ENCODE results near the gene NIPA2.
"Not testable (repeated sequence)": the region's sequence is repeated elsewhere in the genome, so short reads cannot be mapped to it uniquely, and the experiment has no call there.

NIPA2 gene

DNA sequence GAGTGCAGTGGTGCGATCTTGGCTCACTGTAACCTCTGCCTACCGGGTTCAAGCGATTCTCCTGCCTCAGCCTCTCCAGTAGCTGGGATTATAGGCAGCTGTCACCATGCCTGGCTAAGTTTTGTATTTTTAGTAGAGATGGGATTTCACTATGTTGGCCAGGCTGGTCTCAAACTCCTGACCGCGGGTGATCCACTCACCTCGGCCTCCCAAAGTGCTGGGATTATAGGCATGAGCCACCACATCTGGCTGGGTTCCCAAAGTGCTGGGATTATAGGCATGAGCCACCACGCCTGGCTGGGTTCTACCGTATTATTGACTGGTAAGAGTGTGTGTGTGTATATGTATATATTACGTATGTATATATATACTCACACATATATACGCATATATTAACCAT is 35.5 kb upstream of the NIPA2 start:
- H3K9me3 ChIP-seq (ENCODE audit: control extremely low read depth in 1 of 5, control insufficient read depth in 4 of 5, insufficient read depth in 2 of 5, low read depth in 1 of 5, low read length in 4 of 5); H3K27ac ChIP-seq (ENCODE audit: insufficient read depth in 1 of 2, low read depth in 1 of 2, low read length in 2 of 2, poor library complexity in 1 of 2, severe bottlenecking in 2 of 2); H3K36me3 ChIP-seq (ENCODE audit: control insufficient read depth in 4 of 4, insufficient read depth in 4 of 4, low read length in 3 of 4); H3K27me3 ChIP-seq (replicated peaks in 2 of 5; ENCODE audit: control insufficient read depth in 4 of 5, insufficient read depth in 5 of 5, low read length in 4 of 5); H3K4me3 ChIP-seq (ENCODE audit: control insufficient read depth in 1 of 7, extremely low read depth in 1 of 7, insufficient read depth in 4 of 7, low read depth in 2 of 7, low read length in 6 of 7); DNase-seq; CTCF ChIA-PET; H3K4me1 ChIP-seq (ENCODE audit: control extremely low read depth in 1 of 4, control insufficient read depth in 4 of 4, insufficient read depth in 4 of 4, low read length in 3 of 4); POLR2A ChIA-PET: not testable (repeated sequence)
- WGBS (ENCODE audit: insufficient coverage) = 100% methylated on average over 5 of the region's 10 CpGs

DNA sequence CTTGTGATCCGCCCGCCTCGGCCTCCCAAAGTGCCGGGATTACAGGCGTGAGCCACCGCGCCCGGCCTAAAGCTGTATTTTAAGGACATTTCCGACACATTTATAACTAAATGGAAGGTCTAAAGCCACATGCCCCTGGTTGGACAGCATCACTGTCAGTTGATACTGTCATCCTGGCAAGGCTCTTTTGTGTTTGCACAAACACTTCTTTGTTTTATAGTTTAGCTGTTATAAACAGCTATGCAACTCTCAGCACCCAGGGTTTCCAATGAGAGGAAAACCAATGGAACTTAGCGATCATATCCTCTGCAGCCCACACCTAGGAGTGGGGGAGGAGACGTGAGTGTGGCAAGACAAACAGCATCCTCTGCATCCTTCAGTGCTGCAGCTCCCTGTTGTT is 32.3 kb upstream of the NIPA2 start:
- Histone ChIP-seq H3K4me3 (ENCODE audit: control insufficient read depth in 1 of 7, extremely low read depth in 1 of 7, insufficient read depth in 4 of 7, low read depth in 2 of 7, low read length in 6 of 7) (no peak overlapping the region), H3K27ac (ENCODE audit: insufficient read depth in 1 of 2, low read depth in 1 of 2, low read length in 2 of 2, poor library complexity in 1 of 2, severe bottlenecking in 2 of 2) (no peak overlapping the region), H3K27me3 (replicated peaks in 2 of 5; ENCODE audit: control insufficient read depth in 4 of 5, insufficient read depth in 5 of 5, low read length in 4 of 5) (no peaks in the 10 kb centered on the region), H3K36me3 (ENCODE audit: control insufficient read depth in 4 of 4, insufficient read depth in 4 of 4, low read length in 3 of 4) (no peaks in the 10 kb centered on the region), H3K9me3 (ENCODE audit: control extremely low read depth in 1 of 5, control insufficient read depth in 4 of 5, insufficient read depth in 2 of 5, low read depth in 1 of 5, low read length in 4 of 5) (no peaks in the 10 kb centered on the region), H3K4me1 (ENCODE audit: control extremely low read depth in 1 of 4, control insufficient read depth in 4 of 4, insufficient read depth in 4 of 4, low read length in 3 of 4) (peaks cover 0 to 12% (median 3%) of the 10 kb centered on the region in 4 experiments)
- 99% methylated on average over 9 of the region's 11 CpGs for WGBS (ENCODE audit: insufficient coverage)
- ChIA-PET CTCF (no interaction called here), POLR2A (no interaction called here)
- no peak for DNase-seq

DNA sequence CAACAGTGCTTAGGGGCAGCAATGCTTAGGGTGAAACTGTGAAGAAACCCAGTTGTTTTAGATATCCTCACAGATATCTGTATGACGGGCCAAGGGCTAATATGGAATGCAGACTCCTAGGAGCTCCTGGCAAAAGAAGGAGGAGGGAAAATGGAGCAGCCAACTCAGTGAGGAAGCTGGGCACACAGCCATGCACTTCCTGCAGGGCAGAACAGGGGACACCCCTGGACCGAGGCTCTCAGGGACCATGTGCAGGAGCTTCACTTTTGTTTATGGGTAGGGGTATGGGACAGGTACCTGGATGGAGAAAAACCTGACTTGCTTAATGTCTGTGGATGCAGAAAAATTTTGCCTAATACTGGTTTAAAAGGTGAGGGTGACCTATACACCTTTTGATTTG is 31.8 kb upstream of the NIPA2 start:
- Histone ChIP-seq H3K27me3 (replicated peaks in 2 of 5; ENCODE audit: control insufficient read depth in 4 of 5, insufficient read depth in 5 of 5, low read length in 4 of 5) (no peaks in the 10 kb centered on the region), H3K9me3 (ENCODE audit: control extremely low read depth in 1 of 5, control insufficient read depth in 4 of 5, insufficient read depth in 2 of 5, low read depth in 1 of 5, low read length in 4 of 5) (no peaks in the 10 kb centered on the region), H3K36me3 (ENCODE audit: control insufficient read depth in 4 of 4, insufficient read depth in 4 of 4, low read length in 3 of 4) (peaks cover 0 to 2% (median 0%) of the 10 kb centered on the region in 4 experiments), H3K27ac (ENCODE audit: insufficient read depth in 1 of 2, low read depth in 1 of 2, low read length in 2 of 2, poor library complexity in 1 of 2, severe bottlenecking in 2 of 2) (no peak overlapping the region), H3K4me3 (ENCODE audit: control insufficient read depth in 1 of 7, extremely low read depth in 1 of 7, insufficient read depth in 4 of 7, low read depth in 2 of 7, low read length in 6 of 7) (no peak overlapping the region), H3K4me1 (ENCODE audit: control extremely low read depth in 1 of 4, control insufficient read depth in 4 of 4, insufficient read depth in 4 of 4, low read length in 3 of 4) (peaks cover 0 to 12% (median 3%) of the 10 kb centered on the region in 4 experiments)
- ChIA-PET POLR2A (no interaction called here), CTCF (no interaction called here)
- WGBS (ENCODE audit: insufficient coverage) = 100% methylated on average over 1 of the region's 2 CpGs
- DNase-seq = no peak

DNA sequence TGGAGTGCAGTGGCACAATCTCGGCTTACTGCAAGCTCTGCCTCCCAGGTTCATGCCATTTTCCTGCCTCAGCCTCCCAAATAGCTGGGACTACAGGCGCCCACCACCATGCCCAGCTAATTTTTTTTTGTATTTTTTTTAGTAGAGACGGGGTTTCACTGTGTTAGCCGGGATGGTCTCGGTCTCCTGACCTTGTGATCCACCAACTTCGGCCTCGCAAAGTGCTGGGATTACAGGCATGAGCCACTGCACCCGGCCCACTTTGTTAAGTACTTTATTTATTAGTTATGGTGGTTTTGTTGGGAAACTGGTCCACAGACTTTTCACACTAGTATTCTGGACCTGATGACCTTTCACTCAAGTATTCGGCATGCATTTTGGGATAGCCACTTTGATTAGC is 30.6 kb upstream of the NIPA2 start:
- peaks cover 0 to 12% (median 3%) of the 10 kb centered on the region in 4 experiments for H3K4me1 ChIP-seq (ENCODE audit: control extremely low read depth in 1 of 4, control insufficient read depth in 4 of 4, insufficient read depth in 4 of 4, low read length in 3 of 4)
- CTCF ChIA-PET; H3K27me3 ChIP-seq (replicated peaks in 2 of 5; ENCODE audit: control insufficient read depth in 4 of 5, insufficient read depth in 5 of 5, low read length in 4 of 5); H3K9me3 ChIP-seq (ENCODE audit: control extremely low read depth in 1 of 5, control insufficient read depth in 4 of 5, insufficient read depth in 2 of 5, low read depth in 1 of 5, low read length in 4 of 5); DNase-seq; H3K27ac ChIP-seq (ENCODE audit: insufficient read depth in 1 of 2, low read depth in 1 of 2, low read length in 2 of 2, poor library complexity in 1 of 2, severe bottlenecking in 2 of 2); H3K4me3 ChIP-seq (ENCODE audit: control insufficient read depth in 1 of 7, extremely low read depth in 1 of 7, insufficient read depth in 4 of 7, low read depth in 2 of 7, low read length in 6 of 7); H3K36me3 ChIP-seq (ENCODE audit: control insufficient read depth in 4 of 4, insufficient read depth in 4 of 4, low read length in 3 of 4): not testable (repeated sequence)
- WGBS (ENCODE audit: insufficient coverage) = 89% methylated on average over 8 of the region's 9 CpGs
- POLR2A ChIA-PET = interaction anchor here (0.7 kb wide), 1 partner anchor 20 kb away, joined by 3 read pairs; no protein-coding TSS in a partner anchor

DNA sequence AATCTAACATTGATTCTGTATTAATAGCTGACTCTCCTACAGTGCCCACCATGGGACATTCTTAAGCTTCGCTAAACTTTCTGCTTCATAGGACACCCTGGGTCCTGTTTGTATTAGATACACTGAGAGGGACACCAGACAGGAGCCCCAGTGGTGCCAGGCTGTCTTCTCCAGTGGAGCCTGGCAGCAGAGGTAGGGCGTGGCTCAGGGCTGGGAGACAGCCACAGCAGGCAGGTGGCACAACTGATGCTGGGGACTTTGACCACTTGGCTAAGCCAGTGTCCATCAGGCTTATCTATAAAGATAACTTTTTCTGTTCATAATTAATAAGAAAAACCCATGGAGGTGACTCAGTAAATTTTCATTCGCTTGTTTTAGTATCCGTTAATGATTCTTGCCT is 30.2 kb upstream of the NIPA2 start:
- peaks cover 0 to 12% (median 3%) of the 10 kb centered on the region in 4 experiments for H3K4me1 ChIP-seq (ENCODE audit: control extremely low read depth in 1 of 4, control insufficient read depth in 4 of 4, insufficient read depth in 4 of 4, low read length in 3 of 4)
- CTCF ChIA-PET = no interaction called here

DNA sequence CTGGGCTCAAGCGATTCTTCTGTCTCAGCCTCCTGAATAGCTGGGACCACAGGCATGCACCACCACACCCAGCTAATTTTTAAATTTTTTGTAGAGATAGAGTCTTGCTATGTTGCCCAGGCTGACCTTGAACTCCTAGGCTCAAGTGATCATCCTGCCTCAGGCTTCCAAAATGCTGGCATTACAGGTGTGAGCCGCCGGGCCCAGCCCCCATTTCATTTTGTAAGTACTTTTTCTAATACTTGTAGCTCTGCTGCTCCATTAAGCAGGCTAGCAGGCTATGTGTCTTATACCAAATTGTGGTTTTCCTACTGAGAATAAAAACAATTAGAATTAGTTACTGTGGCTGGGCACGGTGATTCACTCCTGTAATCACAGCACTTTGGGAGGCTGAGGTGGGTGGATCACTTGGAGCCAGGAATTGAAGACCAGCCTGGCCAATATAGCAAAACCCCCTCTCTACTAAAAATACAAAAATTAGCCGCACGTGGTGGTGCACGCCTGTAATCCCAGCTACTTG is 29.6 kb upstream of the NIPA2 start:
- no peak for DNase-seq
- peaks cover 0 to 9% (median 2%) of the 10 kb centered on the region in 4 experiments for H3K36me3 ChIP-seq (ENCODE audit: control insufficient read depth in 4 of 4, insufficient read depth in 4 of 4, low read length in 3 of 4)
- ChIA-PET POLR2A (no interaction called here), CTCF (no interaction called here)
- WGBS (ENCODE audit: insufficient coverage) = 96% methylated on average over 4 of the region's 7 CpGs
- no peaks in the 10 kb centered on the region for H3K9me3 ChIP-seq (ENCODE audit: control extremely low read depth in 1 of 5, control insufficient read depth in 4 of 5, insufficient read depth in 2 of 5, low read depth in 1 of 5, low read length in 4 of 5)
- H3K27ac ChIP-seq (ENCODE audit: insufficient read depth in 1 of 2, low read depth in 1 of 2, low read length in 2 of 2, poor library complexity in 1 of 2, severe bottlenecking in 2 of 2) = no peak overlapping the region
- no peaks in the 10 kb centered on the region for H3K27me3 ChIP-seq (replicated peaks in 2 of 5; ENCODE audit: control insufficient read depth in 4 of 5, insufficient read depth in 5 of 5, low read length in 4 of 5)
- H3K4me1 ChIP-seq (ENCODE audit: control extremely low read depth in 1 of 4, control insufficient read depth in 4 of 4, insufficient read depth in 4 of 4, low read length in 3 of 4) = peaks cover 0 to 12% (median 3%) of the 10 kb centered on the region in 4 experiments
- no peak overlapping the region for H3K4me3 ChIP-seq (ENCODE audit: control insufficient read depth in 1 of 7, extremely low read depth in 1 of 7, insufficient read depth in 4 of 7, low read depth in 2 of 7, low read length in 6 of 7)

More for the DNA sequence above, 30.2 kb upstream of the NIPA2 start:
- WGBS (ENCODE audit: insufficient coverage) = 100% methylated on average over 2 of the region's 4 CpGs
- H3K4me3 ChIP-seq (ENCODE audit: control insufficient read depth in 1 of 7, extremely low read depth in 1 of 7, insufficient read depth in 4 of 7, low read depth in 2 of 7, low read length in 6 of 7) = no peak overlapping the region
- POLR2A ChIA-PET = no interaction called here
- no peaks in the 10 kb centered on the region for H3K27me3 ChIP-seq (replicated peaks in 2 of 5; ENCODE audit: control insufficient read depth in 4 of 5, insufficient read depth in 5 of 5, low read length in 4 of 5)
- no peak overlapping the region for H3K27ac ChIP-seq (ENCODE audit: insufficient read depth in 1 of 2, low read depth in 1 of 2, low read length in 2 of 2, poor library complexity in 1 of 2, severe bottlenecking in 2 of 2)
- peaks cover 0 to 5% (median 2%) of the 10 kb centered on the region in 4 experiments for H3K36me3 ChIP-seq (ENCODE audit: control insufficient read depth in 4 of 4, insufficient read depth in 4 of 4, low read length in 3 of 4)
- no peak for DNase-seq
- no peaks in the 10 kb centered on the region for H3K9me3 ChIP-seq (ENCODE audit: control extremely low read depth in 1 of 5, control insufficient read depth in 4 of 5, insufficient read depth in 2 of 5, low read depth in 1 of 5, low read length in 4 of 5)

DNA sequence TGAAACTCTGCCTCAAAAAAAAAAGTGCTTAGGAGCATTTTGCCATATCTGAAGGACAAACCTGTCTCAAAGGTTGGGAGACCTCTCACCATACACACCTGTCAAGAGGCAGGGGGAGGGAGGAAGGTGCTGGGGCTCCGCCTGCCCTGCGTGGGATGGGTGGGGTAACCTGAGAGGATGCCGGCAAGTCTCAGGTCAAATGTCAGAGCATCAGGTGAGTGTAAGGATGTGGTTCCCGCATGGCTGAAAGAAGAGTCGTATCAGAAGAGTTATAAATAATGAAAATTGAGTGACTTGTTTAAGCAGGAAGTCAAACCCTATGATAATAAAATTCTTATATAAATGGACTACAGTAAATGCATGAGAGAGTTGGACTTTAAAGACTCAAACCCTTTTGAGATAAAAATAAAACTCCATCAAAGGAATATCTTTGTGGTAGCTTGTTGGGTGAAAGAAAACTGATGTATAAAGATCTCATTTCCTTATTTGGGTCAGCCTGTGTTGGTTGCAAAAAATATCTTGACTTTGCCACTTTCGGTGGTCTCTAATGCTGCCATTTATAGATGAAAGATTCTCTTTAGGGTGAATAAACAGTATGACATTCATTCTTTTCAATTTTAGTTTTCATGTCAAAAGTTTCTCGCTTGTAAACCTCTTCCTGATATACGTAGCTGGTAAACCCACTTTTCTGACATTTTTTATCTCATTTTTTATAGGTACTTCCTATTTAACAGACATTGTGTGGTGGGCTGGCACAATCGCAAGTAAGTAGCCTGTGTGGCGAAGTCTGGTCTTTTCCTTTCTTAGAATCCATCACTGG is 28.2 kb upstream of the NIPA2 start:
- no peaks in the 10 kb centered on the region for H3K27me3 ChIP-seq (replicated peaks in 2 of 5; ENCODE audit: control insufficient read depth in 4 of 5, insufficient read depth in 5 of 5, low read length in 4 of 5)
- H3K4me3 ChIP-seq (ENCODE audit: control insufficient read depth in 1 of 7, extremely low read depth in 1 of 7, insufficient read depth in 4 of 7, low read depth in 2 of 7, low read length in 6 of 7) = peak overlapping the region in 1 of 7 experiments; percentile 46
- peak; percentile 14 to 65 (median 46) for DNase-seq
- POLR2A ChIA-PET = no interaction called here
- no peaks in the 10 kb centered on the region for H3K9me3 ChIP-seq (ENCODE audit: control extremely low read depth in 1 of 5, control insufficient read depth in 4 of 5, insufficient read depth in 2 of 5, low read depth in 1 of 5, low read length in 4 of 5)
- H3K4me1 ChIP-seq (ENCODE audit: control extremely low read depth in 1 of 4, control insufficient read depth in 4 of 4, insufficient read depth in 4 of 4, low read length in 3 of 4) = peaks cover 0 to 12% (median 3%) of the 10 kb centered on the region in 4 experiments
- 36% methylated on average over 2 of the region's 10 CpGs for WGBS (ENCODE audit: insufficient coverage)
- peaks cover 0 to 15% (median 4%) of the 10 kb centered on the region in 4 experiments for H3K36me3 ChIP-seq (ENCODE audit: control insufficient read depth in 4 of 4, insufficient read depth in 4 of 4, low read length in 3 of 4)
- CTCF ChIA-PET = no interaction called here
- peak overlapping the region in 1 of 2 experiments; percentile 32 for H3K27ac ChIP-seq (ENCODE audit: insufficient read depth in 1 of 2, low read depth in 1 of 2, low read length in 2 of 2, poor library complexity in 1 of 2, severe bottlenecking in 2 of 2)

Measured in common myeloid progenitor, CD34-positive (primary cell).